ENCODE measurements around the gene CPLANE1. TPM values are rescaled to one million over a fixed set of nuclear protein-coding genes. Genes with fewer than 3 reads are reported as not detected.

CPLANE1 gene
- total and polyA plus RNA-seq, 10 of the 15 experiments (the other 5 are each of a cell fraction or from before 2014, with no cell fraction given): 1.7 to 14.8 (median 6.7) TPM

DNA sequence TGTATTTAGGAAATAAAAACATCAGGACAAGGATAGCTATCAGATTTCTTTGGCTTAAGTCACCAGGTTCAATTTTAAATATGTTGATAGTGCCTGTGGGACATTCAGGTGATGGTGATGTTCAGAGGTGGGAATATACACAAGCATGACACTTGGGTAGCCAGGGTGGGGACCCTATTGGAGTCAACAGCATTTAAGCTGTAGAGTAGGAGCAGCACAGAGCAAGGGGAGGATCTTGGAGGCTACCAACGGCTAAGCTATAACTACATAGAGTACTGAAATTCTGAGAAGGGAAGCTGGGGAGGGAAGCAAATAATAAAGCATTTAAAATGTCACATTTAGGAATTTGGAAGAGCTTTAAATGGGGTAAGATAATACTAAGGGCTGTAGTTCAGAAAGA is 177.7 kb downstream of the CPLANE1 start:
- 100% methylated on average over 1 of the region's 1 CpG for WGBS (ENCODE audit: insufficient coverage, insufficient replicate concordance, low lambda C conversion rate, missing lambda C conversion rate)
- ATAC-seq (no peak; the same call in 2 of the 3 replicates), DNase-seq (ENCODE audit: low read depth, low spot score) (no peak), FAIRE-seq (no peak)
- Histone ChIP-seq H3K4me3 (no peak overlapping the region), H3K79me2 (ENCODE audit: control insufficient read depth, insufficient read depth, low read length) (no peaks in the 10 kb centered on the region), H3K27me3 (replicated peaks in 1 of 2; ENCODE audit: control insufficient read depth in 2 of 2, insufficient read depth in 2 of 2, low read length in 1 of 2) (no peaks in the 10 kb centered on the region), H3K36me3 (ENCODE audit: control insufficient read depth in 2 of 2, insufficient read depth in 2 of 2, low read length in 1 of 2) (no peaks in the 10 kb centered on the region; a peak in 1 of 4 replicates), H3K4me1 (ENCODE audit: control insufficient read depth, insufficient read depth, low read length) (no peaks in the 10 kb centered on the region), H3K9ac (ENCODE audit: control insufficient read depth, insufficient read depth, low read length) (no peak overlapping the region), H2AFZ (ENCODE audit: control insufficient read depth, low read depth, low read length) (no peak overlapping the region), H4K20me1 (ENCODE audit: control insufficient read depth, insufficient read depth) (no peaks in the 10 kb centered on the region), H3K4me2 (ENCODE audit: control insufficient read depth, insufficient read depth) (no peak overlapping the region), H3K27ac (ENCODE audit: control insufficient read depth, insufficient read depth) (no peak overlapping the region), H3K9me3 (replicated peaks; ENCODE audit: control insufficient read depth, insufficient read depth, low read length) (no peaks in the 10 kb centered on the region)
- in situ Hi-C loops (cut with MboI): no loop called here
- ChIA-PET CTCF (interaction anchor here (1.1 kb wide), 1 partner anchor 143 kb away, joined by 3 read pairs; no protein-coding TSS in a partner anchor), POLR2A (interaction anchor here (0.8 kb wide), 1 partner anchor 9 kb away, joined by 3 read pairs; no protein-coding TSS in a partner anchor), RAD21 (ENCODE audit: unreplicated experiment) (interaction anchor here (1.2 kb wide), 1 partner anchor 40 kb away, joined by 4 read pairs; no protein-coding TSS in a partner anchor), SMC1A (ENCODE audit: uncharacterized antibody, unreplicated experiment) (interaction anchor here (0.6 to 3.5 kb wide), 6 partner anchors 9 to 104 kb away, joined by 3 to 12 read pairs (median 4); no protein-coding TSS in a partner anchor)
- intact Hi-C loops (cut with micrococcal nuclease; ENCODE audit: unreplicated experiment): no loop called here
- BruUV-seq (replicated peaks): no TSS peak
- TF ChIP-seq, protein P1, sequence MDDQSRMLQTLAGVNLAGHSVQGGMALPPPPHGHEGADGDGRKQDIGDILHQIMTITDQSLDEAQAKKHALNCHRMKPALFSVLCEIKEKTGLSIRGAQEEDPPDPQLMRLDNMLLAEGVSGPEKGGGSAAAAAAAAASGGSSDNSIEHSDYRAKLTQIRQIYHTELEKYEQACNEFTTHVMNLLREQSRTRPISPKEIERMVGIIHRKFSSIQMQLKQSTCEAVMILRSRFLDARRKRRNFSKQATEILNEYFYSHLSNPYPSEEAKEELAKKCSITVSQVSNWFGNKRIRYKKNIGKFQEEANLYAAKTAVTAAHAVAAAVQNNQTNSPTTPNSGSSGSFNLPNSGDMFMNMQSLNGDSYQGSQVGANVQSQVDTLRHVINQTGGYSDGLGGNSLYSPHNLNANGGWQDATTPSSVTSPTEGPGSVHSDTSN (IDR thresholded peaks at IDR 0.05; ENCODE audit: insufficient replicate concordance, low read depth, low read length): no peak
- TF ChIP-seq RB1 (IDR thresholded peaks at IDR 0.05; ENCODE audit: borderline replicate concordance) (no peak), BHLHE40 (IDR thresholded peaks at IDR 0.05; ENCODE audit: borderline replicate concordance in 1 of 2, low read depth in 2 of 2, low read length in 1 of 2) (no peak), TAF1 (IDR thresholded peaks at IDR 0.05; ENCODE audit: borderline replicate concordance, low read depth, low read length) (no peak), CHD2 (IDR thresholded peaks at IDR 0.05; ENCODE audit: borderline replicate concordance, low read depth, low read length) (no peak), SUPT20H (IDR thresholded peaks at IDR 0.05; ENCODE audit: borderline replicate concordance, control insufficient read depth, low read depth, low read length) (no peak), PAX5 (IDR thresholded peaks at IDR 0.05; ENCODE audit: borderline replicate concordance, low read depth, low read length) (no peak), FOS (IDR thresholded peaks at IDR 0.05; ENCODE audit: borderline replicate concordance, extremely low read depth, insufficient read length) (no peak), HDAC6 (IDR thresholded peaks at IDR 0.05; ENCODE audit: unreplicated experiment) (no peak), KAT2A (conservative IDR thresholded peaks at IDR 0.05; ENCODE audit: control insufficient read depth, low read depth, low read length) (no peak)
- TF ChIP-seq, protein P2, sequence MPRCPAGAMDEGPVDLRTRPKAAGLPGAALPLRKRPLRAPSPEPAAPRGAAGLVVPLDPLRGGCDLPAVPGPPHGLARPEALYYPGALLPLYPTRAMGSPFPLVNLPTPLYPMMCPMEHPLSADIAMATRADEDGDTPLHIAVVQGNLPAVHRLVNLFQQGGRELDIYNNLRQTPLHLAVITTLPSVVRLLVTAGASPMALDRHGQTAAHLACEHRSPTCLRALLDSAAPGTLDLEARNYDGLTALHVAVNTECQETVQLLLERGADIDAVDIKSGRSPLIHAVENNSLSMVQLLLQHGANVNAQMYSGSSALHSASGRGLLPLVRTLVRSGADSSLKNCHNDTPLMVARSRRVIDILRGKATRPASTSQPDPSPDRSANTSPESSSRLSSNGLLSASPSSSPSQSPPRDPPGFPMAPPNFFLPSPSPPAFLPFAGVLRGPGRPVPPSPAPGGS (IDR thresholded peaks at IDR 0.05; ENCODE audit: borderline replicate concordance, insufficient read depth, low read depth, low read length, poor library complexity, severe bottlenecking): no peak
- TF ChIP-seq, protein P3, sequence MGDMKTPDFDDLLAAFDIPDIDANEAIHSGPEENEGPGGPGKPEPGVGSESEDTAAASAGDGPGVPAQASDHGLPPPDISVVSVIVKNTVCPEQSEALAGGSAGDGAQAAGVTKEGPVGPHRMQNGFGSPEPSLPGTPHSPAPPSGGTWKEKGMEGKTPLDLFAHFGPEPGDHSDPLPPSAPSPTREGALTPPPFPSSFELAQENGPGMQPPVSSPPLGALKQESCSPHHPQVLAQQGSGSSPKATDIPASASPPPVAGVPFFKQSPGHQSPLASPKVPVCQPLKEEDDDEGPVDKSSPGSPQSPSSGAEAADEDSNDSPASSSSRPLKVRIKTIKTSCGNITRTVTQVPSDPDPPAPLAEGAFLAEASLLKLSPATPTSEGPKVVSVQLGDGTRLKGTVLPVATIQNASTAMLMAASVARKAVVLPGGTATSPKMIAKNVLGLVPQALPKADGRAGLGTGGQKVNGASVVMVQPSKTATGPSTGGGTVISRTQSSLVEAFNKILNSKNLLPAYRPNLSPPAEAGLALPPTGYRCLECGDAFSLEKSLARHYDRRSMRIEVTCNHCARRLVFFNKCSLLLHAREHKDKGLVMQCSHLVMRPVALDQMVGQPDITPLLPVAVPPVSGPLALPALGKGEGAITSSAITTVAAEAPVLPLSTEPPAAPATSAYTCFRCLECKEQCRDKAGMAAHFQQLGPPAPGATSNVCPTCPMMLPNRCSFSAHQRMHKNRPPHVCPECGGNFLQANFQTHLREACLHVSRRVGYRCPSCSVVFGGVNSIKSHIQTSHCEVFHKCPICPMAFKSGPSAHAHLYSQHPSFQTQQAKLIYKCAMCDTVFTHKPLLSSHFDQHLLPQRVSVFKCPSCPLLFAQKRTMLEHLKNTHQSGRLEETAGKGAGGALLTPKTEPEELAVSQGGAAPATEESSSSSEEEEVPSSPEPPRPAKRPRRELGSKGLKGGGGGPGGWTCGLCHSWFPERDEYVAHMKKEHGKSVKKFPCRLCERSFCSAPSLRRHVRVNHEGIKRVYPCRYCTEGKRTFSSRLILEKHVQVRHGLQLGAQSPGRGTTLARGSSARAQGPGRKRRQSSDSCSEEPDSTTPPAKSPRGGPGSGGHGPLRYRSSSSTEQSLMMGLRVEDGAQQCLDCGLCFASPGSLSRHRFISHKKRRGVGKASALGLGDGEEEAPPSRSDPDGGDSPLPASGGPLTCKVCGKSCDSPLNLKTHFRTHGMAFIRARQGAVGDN (IDR thresholded peaks at IDR 0.05): no peak
